Osteoblast (primary cell): Measurements from ENCODE around the gene TROAP. TPM values are rescaled to one million over a fixed set of nuclear protein-coding genes. Genes with fewer than 3 reads are reported as not detected.

Experiments
- DNase-seq: peaks from one replicate; pipeline ENCODE4 v3.0.0; 2011; ENCODE audit warnings: low spot score, mixed read lengths; ENCODE audit not compliant: insufficient read length; ENCODE audit errors: missing footprints
- H2AFZ ChIP-seq: 2 replicates; pipeline ENCODE4 v1.6.0; 2011; ENCODE audit warnings: mild to moderate bottlenecking, low read length
- H3K27ac ChIP-seq: 2 replicates; pipeline ENCODE4 v1.5.1; 2011; ENCODE audit warnings: mild to moderate bottlenecking, low read depth, low read length, moderate library complexity
- H3K27me3 ChIP-seq: 2 replicates; pipeline ENCODE4 v1.6.0; 2012; ENCODE audit warnings: mild to moderate bottlenecking, control low read depth, inconsistent platforms, low read length, moderate library complexity; ENCODE audit not compliant: insufficient read depth
- H3K36me3 ChIP-seq: 2 replicates; pipeline ENCODE4 v1.5.1; 2011; ENCODE audit warnings: mild to moderate bottlenecking, low read length, control low read depth, moderate library complexity; ENCODE audit not compliant: insufficient read depth
- H3K4me1 ChIP-seq: 2 replicates; pipeline ENCODE4 v1.5.1; 2011; ENCODE audit warnings: mild to moderate bottlenecking, low read length, control low read depth, moderate library complexity; ENCODE audit not compliant: insufficient read depth
- H3K4me2 ChIP-seq: 2 replicates; pipeline ENCODE4 v1.6.0; 2011; ENCODE audit warnings: mild to moderate bottlenecking, low read length; ENCODE audit not compliant: insufficient read depth
- H3K4me3 ChIP-seq: fragments of 200-600 bp; sonication (generic); 3 replicates; pipeline ENCODE4 v1.5.1; 2012; ENCODE audit warnings: mild to moderate bottlenecking, low read length, inconsistent platforms; ENCODE audit not compliant: insufficient read depth
- H3K79me2 ChIP-seq: 2 replicates; pipeline ENCODE4 v1.6.0; 2012; ENCODE audit warnings: mild to moderate bottlenecking, low read length, control low read depth, inconsistent platforms; ENCODE audit not compliant: insufficient read depth
- H3K9me3 ChIP-seq: 2 replicates; pipeline ENCODE4 v1.5.1; 2011; ENCODE audit warnings: low read depth, low read length, control low read depth
- H4K20me1 ChIP-seq: 2 replicates; pipeline ENCODE4 v1.6.0; 2012; ENCODE audit warnings: mild to moderate bottlenecking, low read length, control low read depth; ENCODE audit not compliant: insufficient read depth
- total RNA-seq: library from RNA; depleted of rRNA; stranded (reverse); fragments of >200 nt; gene quantifications from 2 replicates; pipeline ENCODE4 v1.2.3, GENCODE V29; 2012
- TF ChIP-seq, protein P1 (sequence below): IDR thresholded peaks from 2 replicates; pipeline ENCODE4 v1.5.1; 2011; ENCODE audit warnings: mild to moderate bottlenecking, low read depth, low read length, moderate library complexity; ENCODE audit errors: extremely low read depth

TROAP gene
- total RNA-seq, 1 donor, result 2.5 TPM

DNA sequence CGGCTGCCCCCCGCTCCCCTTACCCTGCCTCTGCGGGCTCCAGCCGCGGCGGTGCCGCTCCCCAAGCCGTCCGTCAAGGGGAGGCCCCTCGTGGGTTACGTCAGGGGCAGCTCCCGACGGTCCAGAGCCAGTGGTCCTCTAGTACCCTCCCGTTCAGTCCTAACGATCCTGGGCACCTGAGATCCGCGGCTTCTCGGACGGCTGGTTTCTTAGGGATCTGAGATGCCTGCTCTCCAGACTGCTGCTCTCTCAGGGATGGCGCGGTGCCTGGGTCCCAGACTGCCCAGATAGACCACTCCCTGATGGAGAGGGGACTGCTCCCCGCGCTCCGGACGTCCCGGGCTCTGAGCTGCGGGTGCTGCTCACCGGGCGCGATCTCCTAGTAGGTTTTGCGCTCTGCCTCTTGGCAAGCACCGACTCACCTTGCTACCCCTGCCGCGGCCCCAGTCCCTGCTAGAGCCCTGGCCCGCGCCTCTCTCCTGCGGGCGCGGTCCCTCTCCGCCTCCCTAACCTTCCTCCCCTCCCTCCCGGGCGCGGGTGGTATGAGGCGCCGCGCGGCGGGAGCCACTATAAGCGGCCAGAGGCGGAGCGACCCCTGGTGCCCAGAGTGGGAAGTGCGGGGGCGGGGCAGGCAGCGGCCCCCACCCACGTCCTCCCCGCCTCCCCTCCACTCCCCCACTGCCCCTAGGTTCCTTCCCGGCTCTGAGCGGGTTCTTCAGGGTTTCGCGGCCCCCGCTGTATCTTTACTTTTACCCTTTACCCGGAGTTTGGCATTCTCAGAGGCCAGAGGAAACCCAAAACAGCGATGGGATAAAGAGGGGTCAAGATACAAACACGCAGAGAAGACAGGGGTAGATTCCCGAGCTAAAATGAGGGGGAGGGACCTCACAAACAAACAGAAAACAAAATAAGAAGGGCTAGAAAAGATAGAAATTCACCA is 13.9 kb downstream of the TROAP start, which contains the start of gene C1QL4:
TSS of gene C1QL4 (minus strand) at position 544 of the 940 bp plus-strand sequence. CDS start 711 bp downstream, outside the sequence.
- TF ChIP-seq, protein P1, sequence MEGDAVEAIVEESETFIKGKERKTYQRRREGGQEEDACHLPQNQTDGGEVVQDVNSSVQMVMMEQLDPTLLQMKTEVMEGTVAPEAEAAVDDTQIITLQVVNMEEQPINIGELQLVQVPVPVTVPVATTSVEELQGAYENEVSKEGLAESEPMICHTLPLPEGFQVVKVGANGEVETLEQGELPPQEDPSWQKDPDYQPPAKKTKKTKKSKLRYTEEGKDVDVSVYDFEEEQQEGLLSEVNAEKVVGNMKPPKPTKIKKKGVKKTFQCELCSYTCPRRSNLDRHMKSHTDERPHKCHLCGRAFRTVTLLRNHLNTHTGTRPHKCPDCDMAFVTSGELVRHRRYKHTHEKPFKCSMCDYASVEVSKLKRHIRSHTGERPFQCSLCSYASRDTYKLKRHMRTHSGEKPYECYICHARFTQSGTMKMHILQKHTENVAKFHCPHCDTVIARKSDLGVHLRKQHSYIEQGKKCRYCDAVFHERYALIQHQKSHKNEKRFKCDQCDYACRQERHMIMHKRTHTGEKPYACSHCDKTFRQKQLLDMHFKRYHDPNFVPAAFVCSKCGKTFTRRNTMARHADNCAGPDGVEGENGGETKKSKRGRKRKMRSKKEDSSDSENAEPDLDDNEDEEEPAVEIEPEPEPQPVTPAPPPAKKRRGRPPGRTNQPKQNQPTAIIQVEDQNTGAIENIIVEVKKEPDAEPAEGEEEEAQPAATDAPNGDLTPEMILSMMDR, result peak; percentile 58
- peak; percentile 99 for DNase-seq
- Histone ChIP-seq H3K4me2 (peak within 1 kb of the TSS; percentile 86), H3K27ac (no peak within 1 kb of the TSS), H3K4me3 (peak within 1 kb of the TSS; percentile 66), H3K36me3 (no peaks in the 10 kb centered on the region), H2AFZ (peak within 1 kb of the TSS; percentile 76), H3K79me2 (no peaks in the 10 kb centered on the region), H3K9me3 (no peaks in the 10 kb centered on the region), H3K27me3 (peaks cover 54% of the 10 kb centered on the region), H4K20me1 (no peaks in the 10 kb centered on the region), H3K4me1 (peaks cover 3% of the 10 kb centered on the region)

- peaks cover 15% of the 10 kb centered on the region for H3K4me1 ChIP-seq
- TF ChIP-seq, protein P1, result no peak
- H3K9me3 ChIP-seq, result no peaks in the 10 kb centered on the region
- H3K36me3 ChIP-seq, result no peaks in the 10 kb centered on the region
- H3K27ac ChIP-seq, result no peak overlapping the region
- H3K27me3 ChIP-seq, result peaks cover 73% of the 10 kb centered on the region
- no peaks in the 10 kb centered on the region for H3K79me2 ChIP-seq
- peak; percentile 74 for DNase-seq
- H3K4me3 ChIP-seq, result no peak overlapping the region
- no peak overlapping the region for H3K4me2 ChIP-seq
- H4K20me1 ChIP-seq, result no peaks in the 10 kb centered on the region
- no peak overlapping the region for H2AFZ ChIP-seq
These were observed 15.9 kb downstream of the TROAP start for GRCh38 chr12:49338830-49339463.

DNA sequence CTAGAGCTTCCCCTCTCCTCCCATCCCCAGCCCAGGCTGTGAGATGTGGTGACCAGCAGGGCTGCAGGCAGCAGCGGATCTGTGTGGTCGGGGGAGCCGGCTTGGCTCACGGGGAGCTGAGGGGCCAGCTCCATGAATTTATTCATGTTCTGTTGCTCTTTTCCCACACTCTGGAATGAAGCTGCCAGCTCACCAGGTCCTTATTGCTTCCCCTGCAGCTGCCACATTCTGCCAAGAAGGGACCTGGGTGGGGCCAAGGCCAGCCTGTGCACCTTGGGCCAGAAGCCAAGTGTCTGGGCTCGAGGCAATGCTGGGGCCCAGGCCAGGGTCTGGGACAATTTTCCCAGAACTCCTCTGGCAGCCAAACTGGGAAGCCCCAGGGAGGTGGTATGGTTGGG is 16.4 kb downstream of the TROAP start:
- Histone ChIP-seq H3K79me2 (no peaks in the 10 kb centered on the region), H3K9me3 (no peaks in the 10 kb centered on the region), H3K36me3 (no peaks in the 10 kb centered on the region), H3K4me1 (peaks cover 15% of the 10 kb centered on the region), H3K27me3 (peaks cover 77% of the 10 kb centered on the region), H3K4me2 (no peak overlapping the region), H4K20me1 (no peaks in the 10 kb centered on the region), H3K4me3 (no peak overlapping the region), H3K27ac (no peak overlapping the region), H2AFZ (no peak overlapping the region)
- peak; percentile 82 for DNase-seq
- TF ChIP-seq, protein P1, result no peak
